SU-DHL-6 (cell line): ENCODE measurements around the gene DNM1.

Experiments
- CTCF ChIP-seq: fragments of 200-600 bp; sonication (generic); IDR thresholded peaks from one replicate; pipeline ENCODE4 v1.5.1; 2017; ENCODE audit warnings: antibody characterized with exemption, mild to moderate bottlenecking, low read length, moderate library complexity; ENCODE audit not compliant: insufficient read depth, poor library complexity, severe bottlenecking
- EZH2phosphoT487 ChIP-seq: fragments of 200-600 bp; sonication (generic), shearing (Covaris generic); conservative IDR thresholded peaks from 2 replicates; pipeline ENCODE4 v1.6.1; 2018; ENCODE audit warnings: mild to moderate bottlenecking, antibody characterized with exemption, low read length, moderate library complexity, mixed read lengths

- no peak for TF ChIP-seq CTCF
- no peak for TF ChIP-seq EZH2phosphoT487
Measured at GRCh38 chr9:128226412-128226801, 23.2 kb downstream of the DNM1 start.
